Measurements from ENCODE around the gene SEMA5A. TPM values are rescaled to one million over a fixed set of nuclear protein-coding genes. Genes with fewer than 3 reads are reported as not detected.

The SEMA5A gene
- total RNA-seq, 1 donor from 2014 or later, result 38.9 TPM

- no peak for ATAC-seq
- Histone ChIP-seq H3K4me1 (peaks cover 6% of the 10 kb centered on the region), H3K27ac (no peak overlapping the region), H3K9me3 (no peaks in the 10 kb centered on the region), H3K36me3 (no peaks in the 10 kb centered on the region), H3K4me3 (no peak overlapping the region), H3K27me3 (no peaks in the 10 kb centered on the region)
- TF ChIP-seq CTCF (IDR thresholded peaks at IDR 0.05), result no peak
- DNase-seq, result no peak
- intact Hi-C loops (cut with DNase I), result no loop called here
Measured at GRCh38 chr5:9347032-9347431, 198.8 kb downstream of the SEMA5A start.

- Histone ChIP-seq H3K36me3 (no peaks in the 10 kb centered on the region), H3K4me3 (no peak overlapping the region), H3K27ac (no peak overlapping the region), H3K27me3 (no peaks in the 10 kb centered on the region), H3K4me1 (peaks cover 6% of the 10 kb centered on the region), H3K9me3 (no peaks in the 10 kb centered on the region)
- no peak for DNase-seq
- no peak for TF ChIP-seq CTCF (IDR thresholded peaks at IDR 0.05)
- ATAC-seq, result no peak
- intact Hi-C loops (cut with DNase I), result no loop called here
Measured at GRCh38 chr5:9344751-9345240, 201.1 kb downstream of the SEMA5A start.

- Histone ChIP-seq H3K4me3 (no peak overlapping the region), H3K27me3 (no peaks in the 10 kb centered on the region), H3K36me3 (no peaks in the 10 kb centered on the region), H3K9me3 (no peaks in the 10 kb centered on the region), H3K4me1 (peaks cover 6% of the 10 kb centered on the region), H3K27ac (no peak overlapping the region)
- no peak for TF ChIP-seq CTCF (IDR thresholded peaks at IDR 0.05)
- ATAC-seq, result peak; percentile 71
- no peak for DNase-seq
- intact Hi-C loops (cut with DNase I), result no loop called here
Measured at GRCh38 chr5:9343146-9343850, 202.6 kb downstream of the SEMA5A start.

GRCh38 chr5:9342161-9342787 is 203.6 kb downstream of the SEMA5A start:
- H3K27ac ChIP-seq, result no peak overlapping the region
- intact Hi-C loops (cut with DNase I), result no loop called here
- no peaks in the 10 kb centered on the region for H3K27me3 ChIP-seq
- peaks cover 3% of the 10 kb centered on the region for H3K4me1 ChIP-seq
- H3K4me3 ChIP-seq, result no peak overlapping the region
- no peak for TF ChIP-seq CTCF (IDR thresholded peaks at IDR 0.05)
- ATAC-seq (peak; percentile 49), DNase-seq (no peak)
- no peaks in the 10 kb centered on the region for H3K9me3 ChIP-seq
- no peaks in the 10 kb centered on the region for H3K36me3 ChIP-seq

DNA sequence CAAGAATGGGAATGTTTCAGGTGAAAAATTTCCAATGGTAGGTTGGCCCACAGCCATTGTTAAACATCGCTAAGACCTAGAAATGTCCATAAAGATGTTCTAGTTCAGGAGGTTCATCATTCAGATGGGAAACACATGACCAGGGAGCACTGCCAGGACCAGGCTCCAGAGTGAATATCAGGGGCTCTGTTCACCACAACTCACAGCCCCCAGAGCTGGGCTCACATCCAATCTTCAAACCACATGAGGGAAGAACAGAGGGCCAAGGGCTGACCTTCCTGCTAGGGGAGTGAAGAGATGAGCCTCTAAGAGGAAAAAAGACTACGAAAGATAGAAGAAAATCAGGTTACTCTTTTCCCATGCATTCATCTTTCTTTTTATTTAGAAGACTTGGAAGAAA is 205.8 kb downstream of the SEMA5A start:
- Histone ChIP-seq H3K4me3 (no peak overlapping the region), H3K27me3 (no peaks in the 10 kb centered on the region), H3K27ac (no peak overlapping the region), H3K4me1 (peaks cover 3% of the 10 kb centered on the region), H3K36me3 (no peaks in the 10 kb centered on the region), H3K9me3 (no peaks in the 10 kb centered on the region)
- DNase-seq, result no peak
- TF ChIP-seq CTCF (IDR thresholded peaks at IDR 0.05), result no peak
- intact Hi-C loops (cut with DNase I), result no loop called here
- no peak for ATAC-seq
